Loucy (cell line): Measurements from ENCODE around the gene NRCAM.

Experiments
- CTCF ChIP-seq: fragments of 200-600 bp; sonication (generic); conservative IDR thresholded peaks from 2 replicates; pipeline ENCODE4 v1.5.1; 2014; ENCODE audit warnings: mild to moderate bottlenecking, antibody characterized with exemption, low read length
- EZH2phosphoT487 ChIP-seq: fragments of 200-600 bp; IDR thresholded peaks from 2 replicates; pipeline ENCODE4 v1.6.1; 2018; ENCODE audit warnings: antibody characterized with exemption, mild to moderate bottlenecking, moderate library complexity, borderline replicate concordance

DNA sequence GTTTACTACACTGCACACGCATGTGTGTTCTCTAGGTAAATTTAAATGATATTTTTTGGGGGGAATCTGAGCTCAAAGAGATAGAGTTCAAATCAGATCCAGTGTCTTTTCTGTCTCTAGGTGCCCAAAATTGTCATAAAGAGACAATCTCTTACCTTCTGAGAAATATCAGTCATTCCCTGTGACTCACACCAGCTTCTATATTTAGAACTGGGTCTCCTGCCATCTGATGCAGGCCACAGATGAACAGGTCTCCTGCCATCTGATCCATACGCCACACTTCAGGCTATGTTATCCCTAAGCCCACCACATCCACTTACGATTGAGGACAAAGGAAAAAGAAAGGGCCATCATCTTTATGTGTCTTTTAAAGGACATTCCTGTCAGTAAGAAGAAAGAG is 189.7 kb downstream of the NRCAM start:
- TF ChIP-seq CTCF (no peak), EZH2phosphoT487 (no peak)
